HG03039 (cell line): ENCODE results near the gene PSD2.

ENCODE experiments used
- ATAC-seq: cut with Tn5 transposase; IDR thresholded peaks from one replicate; pipeline ENCODE4 v1.9.1; 2021; ENCODE audit warnings: mild to moderate bottlenecking, moderate library complexity; ENCODE audit not compliant: unreplicated experiment

PSD2 gene

GRCh38 chr5:139763280-139763929 lies 32.2 kb upstream of the PSD2 start:
- ATAC-seq = no peak

GRCh38 chr5:139763930-139764791 lies 31.4 kb upstream of the PSD2 start:
- no peak for ATAC-seq

- ATAC-seq = no peak
These were observed 30.7 kb upstream of the PSD2 start for GRCh38 chr5:139764886-139765408.

- peak; percentile 73 for ATAC-seq
These were observed 30.0 kb upstream of the PSD2 start for GRCh38 chr5:139765409-139766217.

GRCh38 chr5:139767960-139768359 lies 27.6 kb upstream of the PSD2 start:
- ATAC-seq = no peak

GRCh38 chr5:139768807-139769465 lies 26.7 kb upstream of the PSD2 start:
- no peak for ATAC-seq

- ATAC-seq = no peak
These were observed 26.1 kb upstream of the PSD2 start for GRCh38 chr5:139769477-139769876.

GRCh38 chr5:139770722-139771121 lies 24.9 kb upstream of the PSD2 start:
- no peak for ATAC-seq

GRCh38 chr5:139772089-139772791 lies 23.4 kb upstream of the PSD2 start:
- no peak for ATAC-seq

- ATAC-seq = no peak
These were observed 22.5 kb upstream of the PSD2 start for GRCh38 chr5:139772927-139773690.

- peak; percentile 78 for ATAC-seq
These were observed 20.5 kb upstream of the PSD2 start for GRCh38 chr5:139774980-139775661.

- no peak for ATAC-seq
These were observed 19.7 kb upstream of the PSD2 start for GRCh38 chr5:139775872-139776271.

GRCh38 chr5:139776861-139777260 lies 18.7 kb upstream of the PSD2 start:
- ATAC-seq = no peak

- ATAC-seq = no peak
These were observed 12.1 kb upstream of the PSD2 start for GRCh38 chr5:139783436-139783965.

GRCh38 chr5:139784488-139784887 lies 11.1 kb upstream of the PSD2 start:
- ATAC-seq = no peak

GRCh38 chr5:139787257-139787567 lies 8.4 kb upstream of the PSD2 start:
- no peak for ATAC-seq

GRCh38 chr5:139787568-139788293 lies 7.9 kb upstream of the PSD2 start:
- ATAC-seq = peak; percentile 70

GRCh38 chr5:139788294-139788910 lies 7.2 kb upstream of the PSD2 start:
- no peak for ATAC-seq
